Left lobe of liver (tissue), 2 donors: ENCODE data around the gene TMEM135. TPM values are rescaled to one million over a fixed set of nuclear protein-coding genes. Genes with fewer than 3 reads are reported as not detected.
A peak's percentile ranks its signal among the peaks of the same experiment; 100 is the strongest.
"Not testable (repeated sequence)": the region's sequence is repeated elsewhere in the genome, so short reads cannot be mapped to it uniquely, and the experiment has no call there.

Experiments used
- ATAC-seq: fragments of 200-7000 bp; cut with Tn5 transposase; one replicate; pipeline ENCODE4 v1.9.1; 2020; ENCODE audit warnings: mild to moderate bottlenecking, moderate library complexity
- DNase-seq: peaks from one replicate; pipeline ENCODE4 v3.0.0-alpha.2; 2020; ENCODE audit warnings: low spot score
- total RNA-seq: library from RNA; stranded (reverse); gene quantifications from one replicate; pipeline ENCODE4 v1.2.1, GENCODE V29; 2021
- donor health status: DM: no; HTN: no; CAD: no; lungs with moderate emphysema.
- donor health status: DM: no; HTN: yes; CAD: no.

Gene TMEM135
- total RNA-seq, 1 donor from 2014 or later = 18.2 TPM

DNA sequence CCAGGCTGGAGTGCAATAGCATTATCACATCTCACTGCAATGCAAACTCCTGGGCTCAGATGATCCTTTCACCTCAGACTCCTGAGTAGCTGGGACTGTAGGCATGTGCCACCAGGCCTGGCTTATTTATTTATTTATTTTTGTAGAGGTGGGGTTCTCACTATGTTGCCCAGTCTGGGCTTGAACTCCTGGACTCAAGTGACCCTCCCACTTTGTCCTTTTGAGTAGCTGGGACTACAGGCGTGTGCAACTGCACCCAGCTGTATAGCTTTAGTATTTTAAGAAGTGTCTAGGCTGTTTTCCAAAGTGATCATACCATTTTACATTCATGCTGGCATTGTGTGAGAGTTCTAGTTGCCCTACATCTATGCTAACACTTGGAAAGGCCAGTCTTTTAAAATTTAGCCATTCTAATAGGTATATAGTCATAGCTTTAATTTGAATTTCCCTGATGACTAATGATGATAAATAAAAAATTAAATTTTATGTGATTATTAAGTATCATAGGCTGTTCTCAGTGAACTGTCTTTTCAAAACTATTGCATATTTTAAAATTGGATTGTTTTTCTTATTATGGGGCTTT lies 96.9 kb downstream of the TMEM135 start:
- DNase-seq (no peak), ATAC-seq (no peak)

DNA sequence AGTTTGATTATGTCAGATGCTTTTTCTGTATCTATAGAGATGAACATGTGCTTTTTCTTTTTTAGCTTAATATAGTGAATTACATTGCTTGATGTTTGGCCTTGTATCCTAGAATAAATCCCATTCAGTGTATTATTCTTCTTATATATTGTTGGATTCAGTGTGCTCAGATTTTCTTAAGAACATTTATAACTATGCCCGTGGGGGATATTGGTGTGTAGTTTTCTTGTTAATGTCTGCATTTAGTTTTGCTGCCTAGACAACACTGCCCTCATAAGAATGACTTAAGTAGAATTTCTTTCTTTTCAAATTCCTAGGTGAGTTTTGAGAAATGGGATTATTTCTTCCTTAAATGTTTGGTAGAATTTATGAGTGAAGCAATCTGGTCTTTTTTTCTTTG lies 98.5 kb downstream of the TMEM135 start:
- ATAC-seq (no peak), DNase-seq (no peak)

DNA sequence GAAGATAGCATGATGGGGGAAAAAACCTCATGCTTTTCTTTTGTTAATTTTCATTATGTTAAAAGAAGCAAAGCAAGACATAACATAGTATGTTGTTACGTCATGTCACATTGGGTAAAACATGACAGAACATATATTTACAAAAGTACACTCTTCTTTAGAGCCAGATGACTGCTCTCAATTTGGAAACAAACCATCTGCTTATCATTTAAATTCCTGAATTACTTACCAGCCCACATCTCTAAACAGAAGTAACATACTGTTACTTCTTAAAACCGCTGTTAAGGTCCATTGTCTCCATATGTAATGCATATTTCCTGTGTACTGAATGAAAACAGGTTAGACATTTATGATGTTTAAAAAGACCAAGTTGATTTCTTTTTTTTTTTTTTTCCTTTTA lies 100.0 kb downstream of the TMEM135 start:
- DNase-seq (no peak), ATAC-seq (no peak)

DNA sequence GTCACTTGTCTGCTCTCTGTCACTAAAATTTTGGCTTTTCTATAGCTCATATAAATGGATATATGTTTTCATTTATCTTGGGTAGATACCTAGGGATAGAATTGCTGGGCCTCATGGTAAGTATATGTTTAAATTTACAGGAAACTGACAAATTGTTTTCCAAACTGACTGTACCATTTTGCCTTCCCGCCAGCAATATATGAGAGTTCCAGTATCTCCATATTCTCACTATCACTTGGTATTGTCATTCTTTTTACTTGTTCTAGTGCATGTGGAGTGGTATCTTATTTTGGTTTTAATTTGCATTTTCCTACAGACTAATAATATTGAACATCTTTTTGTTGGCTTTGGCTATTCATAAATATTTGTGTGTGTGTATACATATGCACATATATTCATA lies 101.7 kb downstream of the TMEM135 start:
- no peak for ATAC-seq
- no peak for DNase-seq

DNA sequence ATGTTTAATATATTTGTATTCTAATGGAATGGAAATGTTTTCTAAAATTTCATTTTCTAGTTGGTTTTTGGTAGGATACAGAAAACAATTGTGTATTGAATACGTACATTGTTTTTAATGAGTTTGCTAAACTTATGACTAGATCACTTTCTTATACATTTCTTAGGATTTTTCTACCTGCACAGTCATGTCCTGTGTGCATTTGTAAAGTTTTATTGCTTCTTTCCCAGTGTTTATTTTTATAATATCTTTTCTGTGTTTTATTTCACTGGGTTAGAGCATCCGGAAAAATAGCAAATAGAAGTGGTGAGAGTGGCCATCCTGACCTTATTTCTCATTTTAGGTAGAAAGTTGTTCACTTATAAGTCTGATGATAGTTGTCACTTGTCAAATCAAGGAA lies 103.6 kb downstream of the TMEM135 start:
- DNase-seq (no peak), ATAC-seq (no peak)

DNA sequence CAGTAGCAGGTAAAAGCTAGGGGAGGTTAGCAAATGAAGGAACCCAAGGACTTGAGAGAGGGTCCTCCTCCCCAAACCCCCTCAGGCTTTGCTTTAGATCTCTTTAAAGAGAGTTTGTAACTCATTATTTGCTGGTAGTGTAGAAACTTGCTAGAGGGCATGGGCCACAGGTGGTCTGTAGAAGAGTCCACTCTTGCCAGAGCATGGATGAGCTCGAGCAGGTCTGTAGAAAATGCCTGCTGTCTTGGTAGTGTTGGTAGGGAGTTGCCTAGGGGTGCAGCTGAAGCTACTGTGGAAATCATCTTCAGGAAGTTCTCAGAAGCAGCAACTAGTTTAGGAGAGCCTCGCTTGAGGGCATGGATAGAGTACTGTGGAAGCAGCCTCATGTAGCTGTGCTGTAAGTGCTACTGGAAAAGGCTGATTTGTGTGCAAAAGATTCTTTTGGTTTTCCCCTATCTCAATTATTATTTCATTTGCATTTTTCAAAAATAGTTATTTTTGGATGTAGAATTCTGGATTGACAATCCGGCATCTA lies 104.3 kb downstream of the TMEM135 start:
- ATAC-seq = no peak

DNA sequence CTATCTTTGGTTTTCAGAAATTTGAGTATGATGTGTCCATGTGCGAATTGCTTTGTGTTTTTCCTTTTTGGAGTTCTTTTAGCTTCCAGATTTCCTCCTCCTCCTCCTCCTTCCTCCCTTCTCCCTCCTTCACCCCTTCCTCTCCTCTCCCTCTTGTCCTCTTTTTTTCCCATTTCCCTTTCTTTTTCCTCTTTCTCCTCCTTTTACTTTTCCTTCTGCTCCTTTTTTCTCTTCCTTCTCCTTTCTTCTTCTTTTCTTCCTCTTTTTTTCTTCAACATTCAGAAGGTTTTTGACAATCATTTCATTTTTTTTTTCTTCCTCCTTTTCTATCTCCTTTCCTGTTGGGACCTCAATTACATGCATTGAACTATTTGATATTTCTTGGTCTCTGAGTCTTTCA lies 104.9 kb downstream of the TMEM135 start:
- ATAC-seq (no peak), DNase-seq (no peak)

More for the DNA sequence above, 104.3 kb downstream of the TMEM135 start:
- no peak for DNase-seq

DNA sequence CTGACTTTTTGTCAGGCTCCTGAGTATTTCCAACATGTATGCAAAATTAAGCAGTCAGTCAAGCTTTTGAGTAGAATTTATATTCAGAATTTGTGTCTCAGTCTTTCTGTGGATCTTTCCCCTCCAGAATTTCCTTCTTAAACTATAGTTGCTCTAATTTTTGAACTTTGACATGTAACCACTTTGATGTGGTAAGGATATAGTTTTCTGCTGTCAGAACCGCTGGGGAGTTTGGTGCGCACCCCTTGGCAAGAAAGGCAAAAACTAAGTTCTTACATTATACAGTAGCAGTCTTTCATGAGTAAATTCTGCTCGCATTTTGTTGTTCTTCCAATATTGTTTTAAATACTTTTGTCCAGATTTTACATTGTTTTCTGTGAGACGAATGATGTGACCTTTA lies 105.9 kb downstream of the TMEM135 start:
- ATAC-seq = no peak
- no peak for DNase-seq

DNA sequence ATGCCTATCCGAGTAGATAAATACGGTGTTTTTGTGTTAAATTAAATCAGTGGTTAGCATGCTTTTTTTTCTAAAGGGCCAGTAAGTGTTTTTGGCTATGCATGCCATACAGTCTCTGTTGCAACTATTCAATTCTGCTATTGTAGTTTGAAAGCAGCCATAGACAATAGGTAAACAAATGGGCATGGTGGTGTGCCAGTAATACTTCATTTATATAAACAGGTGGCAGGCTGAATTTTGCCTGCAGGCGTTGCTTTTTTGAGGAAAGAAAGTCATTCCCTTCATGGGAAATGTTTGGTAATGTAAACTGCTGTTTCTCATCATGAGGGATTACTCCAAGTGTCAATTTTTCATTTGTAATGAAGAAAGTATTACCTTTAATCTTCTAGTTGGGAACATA lies 106.5 kb downstream of the TMEM135 start:
- DNase-seq = no peak
- no peak for ATAC-seq

DNA sequence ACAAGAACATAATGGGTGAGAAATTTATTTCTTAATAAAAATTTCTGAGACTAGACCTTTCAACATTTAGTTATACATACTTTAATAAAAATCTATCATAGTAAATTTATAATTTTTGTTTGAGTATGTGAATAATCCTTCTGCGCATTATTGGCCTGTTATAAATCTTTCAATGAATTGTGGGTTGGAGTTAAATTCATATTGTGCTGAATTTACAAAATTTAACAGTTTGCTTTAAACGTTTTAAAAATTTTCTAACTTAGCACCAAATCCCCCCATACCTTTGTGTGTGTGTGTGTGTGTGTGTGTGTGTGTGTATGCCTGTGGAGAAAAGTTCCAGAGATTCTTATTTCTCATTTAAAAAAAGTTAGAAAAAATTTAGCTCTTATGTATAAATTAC lies 111.0 kb downstream of the TMEM135 start:
- ATAC-seq (no peak), DNase-seq (no peak)

DNA sequence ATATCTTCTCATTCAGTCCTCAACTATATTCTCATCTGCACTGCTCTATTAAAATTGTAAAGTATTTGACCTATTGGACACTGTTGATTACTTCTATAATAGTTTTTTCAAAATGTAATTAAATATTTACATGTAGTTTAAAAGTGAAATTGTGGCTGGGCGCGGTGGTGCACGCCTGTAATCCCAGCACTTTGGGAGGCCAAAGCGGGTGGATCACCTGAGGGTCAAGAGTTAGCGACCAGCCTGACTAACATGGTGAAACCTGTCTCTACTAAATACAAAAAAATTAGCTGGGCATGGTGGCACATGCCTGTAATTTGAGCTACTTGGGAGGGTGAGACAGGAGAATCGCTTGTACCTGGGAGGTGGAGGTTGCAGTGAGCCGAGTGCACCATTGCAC lies 112.0 kb downstream of the TMEM135 start:
- not testable (repeated sequence) for DNase-seq, ATAC-seq

DNA sequence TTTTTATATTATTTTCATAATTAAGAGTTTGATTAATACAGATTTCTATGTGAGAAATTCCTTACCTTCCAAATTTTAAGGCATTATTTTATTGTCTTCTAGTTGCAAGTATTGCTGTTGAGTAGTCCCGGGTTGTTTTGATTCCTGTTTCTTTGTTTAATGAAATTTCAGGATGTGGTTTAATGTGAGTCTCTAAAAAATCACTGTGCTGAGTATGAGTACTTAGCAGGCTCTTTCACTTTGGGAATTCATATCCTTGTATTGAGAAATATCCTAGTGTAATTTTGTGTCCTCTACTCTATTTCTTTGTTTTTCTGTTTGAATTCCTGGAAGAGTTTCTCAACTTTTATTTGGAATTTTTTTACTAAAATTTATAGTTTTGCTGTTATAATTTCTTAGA lies 113.2 kb downstream of the TMEM135 start:
- ATAC-seq (no peak), DNase-seq (no peak)

DNA sequence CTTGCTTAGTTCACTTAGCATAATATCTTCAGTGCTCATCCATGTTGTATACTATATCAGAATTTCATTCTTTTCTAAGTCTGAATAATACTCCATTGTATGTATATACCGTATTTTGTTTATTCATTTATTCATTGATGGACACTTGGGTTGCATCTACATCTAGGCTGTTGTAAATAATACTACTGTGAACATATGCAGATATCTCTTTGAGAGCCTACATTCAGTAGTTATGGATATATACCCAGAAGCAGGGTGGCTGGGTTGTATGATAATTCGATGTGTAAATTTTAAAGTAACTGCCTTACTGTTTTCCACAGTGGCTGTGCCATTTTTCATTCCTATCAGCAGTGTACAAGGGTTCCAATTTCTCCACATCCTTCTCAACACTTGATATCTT lies 116.5 kb downstream of the TMEM135 start:
- ATAC-seq (no peak), DNase-seq (no peak)

DNA sequence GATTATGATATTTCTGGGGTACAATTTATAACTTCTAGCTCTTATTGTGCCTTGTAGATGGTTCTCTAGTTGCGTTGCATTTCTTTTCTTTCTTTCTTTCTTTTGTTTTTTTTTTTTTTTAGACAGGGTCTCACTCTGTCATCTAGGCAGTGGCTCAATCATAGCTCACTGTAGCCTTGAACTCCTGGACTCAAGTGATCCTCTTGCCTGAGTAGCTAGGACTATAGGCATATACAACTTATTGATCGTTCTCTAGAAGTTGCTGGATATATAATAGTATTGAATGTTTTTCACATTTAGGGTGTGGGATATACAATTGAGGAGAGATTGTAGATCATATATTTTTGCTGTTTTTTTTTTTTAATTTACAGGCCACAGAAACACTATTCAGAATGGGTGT lies 119.2 kb downstream of the TMEM135 start:
- DNase-seq (no peak), ATAC-seq (no peak)

DNA sequence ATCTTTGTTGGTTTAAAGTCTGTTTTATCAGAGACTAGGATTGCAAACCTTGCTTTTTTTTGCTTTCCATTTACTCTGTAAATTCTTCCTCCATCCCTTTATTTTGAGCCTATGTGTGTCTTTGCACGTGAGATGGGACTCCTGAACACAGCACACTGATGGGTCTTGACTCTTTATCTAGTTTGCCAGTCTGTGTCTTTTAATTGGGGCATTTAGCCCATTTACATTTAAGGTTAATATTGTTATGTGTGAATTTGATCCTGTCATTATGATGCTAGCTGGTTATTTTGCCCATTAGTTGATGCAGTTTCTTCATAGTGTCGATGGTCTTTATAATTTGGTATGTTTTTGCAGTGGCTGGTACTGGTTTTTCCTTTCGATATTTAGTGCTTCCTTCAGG lies 131.3 kb downstream of the TMEM135 start:
- not testable (repeated sequence) for ATAC-seq, DNase-seq

DNA sequence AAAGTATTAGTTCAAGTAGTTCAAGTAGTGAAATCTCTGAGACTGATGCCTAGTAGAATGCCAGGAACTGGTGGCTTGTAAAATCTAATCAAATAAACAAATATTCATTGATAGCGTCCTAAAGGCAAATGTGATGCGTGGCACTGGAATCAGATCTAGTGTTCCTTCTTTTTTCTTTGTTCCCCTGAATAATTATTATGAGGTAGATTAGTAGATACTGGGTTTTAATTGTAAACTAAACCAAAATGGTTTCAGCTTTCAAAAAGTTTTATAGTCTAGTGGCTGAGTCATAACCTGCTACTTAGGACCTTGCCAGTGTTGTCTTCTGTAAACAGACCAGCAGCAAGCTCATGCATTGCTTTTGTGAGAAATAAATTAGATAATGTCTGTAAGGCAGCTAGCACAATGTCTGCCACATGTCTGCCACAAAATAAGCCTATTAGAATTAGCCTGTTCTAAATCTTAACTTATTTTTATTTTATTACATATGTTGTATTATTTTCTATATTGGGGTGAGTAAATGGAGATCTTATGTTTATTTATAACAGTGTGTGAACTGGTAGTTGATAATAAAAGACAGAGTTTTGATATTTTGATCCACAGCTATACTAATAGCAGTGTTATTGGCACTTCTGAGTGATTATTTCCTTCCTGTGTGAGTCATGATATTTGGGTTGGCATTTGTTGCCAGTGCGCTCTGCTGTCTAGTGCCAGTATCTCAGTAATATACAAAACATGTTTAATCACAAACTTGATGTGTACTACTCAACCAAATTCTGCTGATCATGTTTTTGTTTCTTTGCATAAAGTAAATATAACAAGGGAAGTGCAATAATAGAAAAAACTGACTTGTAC lies 135.7 kb downstream of the TMEM135 start:
- DNase-seq (no peak), ATAC-seq (peak; percentile 76)

DNA sequence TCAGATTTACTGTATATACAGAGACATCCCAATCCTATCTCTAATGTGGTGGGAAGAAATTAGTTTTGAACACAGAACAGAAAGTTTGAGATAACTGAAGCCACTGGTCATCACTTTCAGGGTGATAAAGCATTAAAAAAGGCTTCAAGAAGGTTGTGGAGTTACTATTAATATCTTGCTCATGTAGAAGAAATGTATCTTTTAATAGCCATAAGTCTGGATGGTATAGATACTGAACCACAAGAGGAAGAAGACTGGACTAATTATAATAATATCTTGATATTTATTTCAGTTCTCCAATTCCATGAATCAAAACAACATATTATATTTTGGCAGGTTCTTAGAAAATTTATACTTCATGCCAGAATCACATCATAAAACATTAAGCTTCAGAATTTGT lies 137.1 kb downstream of the TMEM135 start:
- ATAC-seq (no peak), DNase-seq (no peak)

DNA sequence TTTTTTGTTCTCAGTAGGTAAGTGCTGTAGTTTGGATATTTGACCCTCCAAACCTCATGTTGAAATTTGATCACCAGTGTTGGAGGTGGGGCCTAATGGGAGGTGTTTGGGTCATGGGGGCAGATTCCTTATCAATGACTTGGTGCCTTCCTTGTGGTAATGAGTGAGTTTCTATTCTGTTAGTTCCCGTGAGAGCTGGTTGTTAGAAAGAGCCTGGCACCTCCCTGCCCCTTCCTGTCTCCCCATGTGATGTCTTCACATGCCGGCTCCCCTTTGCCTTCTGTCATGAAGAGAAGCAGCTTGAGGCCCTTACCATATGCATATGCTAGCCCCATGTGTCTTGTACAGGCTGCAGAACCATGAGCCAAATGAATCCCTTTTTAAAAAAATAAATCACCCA lies 138.3 kb downstream of the TMEM135 start:
- DNase-seq (no peak), ATAC-seq (no peak)

DNA sequence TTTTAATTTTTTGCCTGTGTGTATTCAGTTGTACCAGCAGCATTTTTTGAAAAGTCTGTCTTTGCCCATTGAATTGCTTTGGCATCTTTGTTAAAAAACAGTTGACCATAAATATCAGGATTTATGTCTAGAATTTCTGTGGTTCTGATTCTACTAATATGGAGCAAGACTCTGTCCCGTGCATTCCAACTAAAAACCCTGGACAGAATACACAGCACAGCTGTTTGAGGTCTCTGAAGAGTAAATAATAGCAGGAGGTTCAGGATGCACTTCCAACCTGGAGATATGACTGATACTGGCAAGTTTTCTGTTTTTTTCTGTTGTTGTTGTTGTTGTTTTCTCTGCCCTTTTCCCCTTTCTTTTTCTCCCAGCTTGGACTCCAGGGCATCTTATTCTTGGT lies 141.9 kb downstream of the TMEM135 start:
- ATAC-seq = no peak
- no peak for DNase-seq

DNA sequence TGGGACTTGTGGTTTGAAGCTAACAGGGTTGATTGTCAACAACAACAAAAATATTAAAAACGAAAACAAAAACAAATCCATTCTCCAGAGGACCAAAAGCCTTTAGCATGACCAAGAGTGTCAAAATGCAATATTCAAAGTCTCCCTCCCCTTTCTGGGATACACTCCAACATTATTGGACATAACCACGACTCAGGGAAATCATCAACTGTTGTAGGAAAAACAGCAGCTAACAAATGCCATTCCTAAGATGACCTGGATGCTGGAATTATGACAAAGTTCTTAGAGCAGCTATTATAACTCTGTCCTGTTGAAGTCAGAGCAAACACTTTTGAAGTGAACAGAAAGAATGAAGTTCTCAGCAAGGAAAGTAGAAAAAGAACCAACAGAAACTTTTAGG lies 143.0 kb downstream of the TMEM135 start:
- peak; percentile 45 for ATAC-seq
- DNase-seq = no peak

DNA sequence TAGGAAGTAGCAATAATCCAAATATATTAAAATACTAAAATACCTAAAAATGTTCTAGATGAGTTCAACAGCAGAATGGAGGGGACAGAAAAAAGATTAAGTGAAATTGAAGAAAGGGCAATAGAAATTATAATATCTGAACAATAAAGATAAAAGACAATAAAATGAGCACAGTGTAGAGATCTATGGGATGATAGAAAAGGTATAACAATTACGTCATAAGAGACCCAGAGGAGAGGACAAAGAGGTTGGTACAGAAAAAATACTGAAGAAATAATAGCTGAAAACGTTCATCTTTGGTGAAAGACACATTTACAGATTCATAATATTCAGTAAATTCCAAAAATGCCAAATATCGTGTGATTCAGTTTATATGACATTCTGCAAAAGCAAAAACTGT lies 143.4 kb downstream of the TMEM135 start:
- ATAC-seq (no peak), DNase-seq (no peak)

DNA sequence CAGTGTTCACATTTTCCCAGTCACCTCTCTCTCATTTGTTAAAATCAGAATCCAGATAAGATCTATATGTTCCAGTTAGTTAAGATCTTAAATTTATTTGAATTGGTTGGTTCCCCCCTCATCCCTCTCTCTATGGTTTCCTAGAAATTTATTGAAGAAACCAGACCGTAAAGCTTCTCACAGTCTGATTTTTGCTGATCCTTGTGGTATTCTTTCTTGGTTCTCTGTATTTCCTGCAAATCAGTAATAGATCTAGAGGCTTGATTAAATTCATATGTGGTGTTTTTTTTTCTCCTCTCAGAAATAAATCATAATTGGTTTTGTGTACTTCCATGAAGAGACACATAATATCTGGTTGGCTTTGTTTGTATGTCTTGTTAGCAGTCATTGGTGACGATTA lies 147.5 kb downstream of the TMEM135 start:
- DNase-seq = no peak
- ATAC-seq = no peak
